GM13976 (cell line): ENCODE results near the gene IFIT5.

Experiments
- DNase-seq: peaks from one replicate; pipeline ENCODE4 v3.0.0; 2012; ENCODE audit warnings: low spot score
- CTCF ChIP-seq: IDR thresholded peaks from 2 replicates; pipeline ENCODE4 v1.5.1; 2012; ENCODE audit warnings: borderline replicate concordance, mild to moderate bottlenecking; ENCODE audit not compliant: insufficient read depth; ENCODE audit errors: extremely low read depth, missing control alignments, control extremely low read depth
- in situ Hi-C: fragments of 300-500 bp; cut with MboI; formaldehyde crosslinking; loops from one replicate; pipeline ENCODE4 v1.12.0; 2022; ENCODE audit warnings: low sequenced_read_pairs, mixed read lengths, inconsistent platforms; ENCODE audit not compliant: unreplicated experiment

Gene IFIT5

DNA sequence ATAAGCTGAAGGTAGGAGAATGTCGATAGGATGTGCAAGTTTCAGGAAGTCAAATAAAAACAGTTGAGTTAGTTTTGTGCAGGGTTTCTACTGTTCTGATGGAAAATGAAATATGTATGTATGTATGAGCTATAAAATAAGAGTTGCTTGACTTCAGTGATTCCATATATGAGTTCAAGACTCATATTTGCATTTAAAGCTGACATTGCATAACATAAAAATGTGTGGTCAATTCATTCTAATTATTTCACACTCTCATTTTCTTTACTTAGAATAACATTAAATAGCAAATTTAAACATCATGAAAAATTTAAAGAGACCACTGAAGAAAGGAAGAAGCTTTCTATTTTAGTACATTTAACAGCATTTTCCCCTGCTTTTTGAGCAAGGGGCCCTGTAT lies 37.8 kb downstream of the IFIT5 start:
- in situ Hi-C loops, result no loop called here
- TF ChIP-seq CTCF, result no peak
- DNase-seq, result no peak

GRCh38 chr10:89454561-89455347 lies 40.4 kb downstream of the IFIT5 start:
- DNase-seq, result no peak
- in situ Hi-C loops, result no loop called here

DNA sequence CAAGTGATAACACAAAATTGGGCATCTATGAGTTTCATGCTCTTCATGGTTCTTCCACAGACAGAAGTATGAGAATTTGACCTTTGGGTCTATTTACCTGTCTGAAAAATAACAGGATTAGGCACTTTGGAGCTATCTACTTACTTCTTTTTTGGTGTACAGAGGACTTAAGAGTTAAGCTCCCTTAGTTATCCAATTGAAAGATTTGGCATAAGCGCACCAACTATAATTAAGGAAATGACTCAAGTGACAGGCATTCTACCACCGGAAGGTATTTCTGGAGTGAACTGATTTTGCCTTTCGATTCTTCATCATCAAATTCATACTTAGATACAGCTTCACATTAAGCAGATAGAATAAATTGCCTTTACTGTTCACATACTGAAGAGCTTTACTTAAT lies 43.9 kb downstream of the IFIT5 start:
- TF ChIP-seq CTCF, result no peak
- DNase-seq, result no peak
- in situ Hi-C loops, result no loop called here

More at GRCh38 chr10:89454561-89455347, 40.4 kb downstream of the IFIT5 start:
- no peak for TF ChIP-seq CTCF

- in situ Hi-C loops, result no loop called here
- no peak for TF ChIP-seq CTCF
- DNase-seq, result no peak
Observed at GRCh38 chr10:89458784-89459183, 44.4 kb downstream of the IFIT5 start.

GRCh38 chr10:89463846-89464537 lies 49.6 kb downstream of the IFIT5 start:
- TF ChIP-seq CTCF, result no peak
- in situ Hi-C loops, result no loop called here
- no peak for DNase-seq

DNA sequence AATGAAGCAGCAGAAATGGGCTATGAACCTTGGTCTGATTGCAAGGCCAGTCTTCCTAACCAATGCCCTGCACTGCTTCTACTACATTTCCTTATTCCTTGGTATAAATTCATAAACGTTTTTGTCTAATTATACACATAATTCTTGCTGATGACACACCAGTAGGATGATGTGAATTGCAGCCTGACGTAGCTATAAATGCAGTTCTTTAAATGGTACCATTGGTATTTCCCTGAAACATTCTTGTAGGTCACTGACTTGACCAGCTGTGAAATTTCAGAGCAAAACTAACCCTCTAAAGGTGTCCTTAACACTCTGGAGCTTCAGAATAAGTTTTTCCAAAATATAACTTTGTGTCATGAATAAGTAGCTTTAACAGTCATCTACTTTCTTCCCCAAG lies 50.8 kb downstream of the IFIT5 start:
- no peak for DNase-seq
- TF ChIP-seq CTCF, result no peak
- in situ Hi-C loops, result no loop called here
